Neural progenitor cell (in vitro differentiated cells): ENCODE measurements around the gene INPP4B. TPM values are rescaled to one million over a fixed set of nuclear protein-coding genes. Genes with fewer than 3 reads are reported as not detected.

ENCODE experiments used
- DNase-seq: peaks from one replicate; pipeline ENCODE4 v3.0.0-alpha.2; 2016; ENCODE audit warnings: low spot score
- H2AFZ ChIP-seq: fragments of 200-600 bp; sonication (generic); replicated peaks from 2 replicates; pipeline ENCODE4 v1.6.1; 2016; ENCODE audit warnings: antibody characterized with exemption
- H3F3A ChIP-seq: fragments of 200-600 bp; sonication (generic); 2 replicates; pipeline ENCODE4 v1.6.1; 2016; ENCODE audit warnings: antibody characterized with exemption, low read depth
- H3K27ac ChIP-seq: fragments of 200-600 bp; sonication (generic); 2 replicates; pipeline ENCODE4 v1.5.1; 2016; ENCODE audit warnings: mild to moderate bottlenecking
- H3K27me3 ChIP-seq: fragments of 200-600 bp; sonication (generic); 2 replicates; pipeline ENCODE4 v1.6.1; 2016; ENCODE audit warnings: mild to moderate bottlenecking, moderate library complexity
- H3K36me3 ChIP-seq: fragments of 200-600 bp; sonication (generic); 2 replicates; pipeline ENCODE4 v1.5.1; 2016
- H3K4me1 ChIP-seq: fragments of 200-600 bp; sonication (generic); 2 replicates; pipeline ENCODE4 v1.6.1; 2016; ENCODE audit warnings: mixed run types
- H3K4me2 ChIP-seq: fragments of 200-600 bp; sonication (generic); 2 replicates; pipeline ENCODE4 v1.6.1; 2016
- H3K4me3 ChIP-seq: fragments of 200-600 bp; sonication (generic); 2 replicates; pipeline ENCODE4 v1.5.1; 2016
- H3K79me2 ChIP-seq: fragments of 200-600 bp; sonication (generic); 2 replicates; pipeline ENCODE4 v1.6.1; 2016; ENCODE audit warnings: low read depth
- H3K9ac ChIP-seq: fragments of 200-600 bp; sonication (generic); 2 replicates; pipeline ENCODE4 v1.6.1; 2016
- H3K9me3 ChIP-seq: fragments of 200-600 bp; sonication (generic); 2 replicates; pipeline ENCODE4 v1.5.1; 2016; ENCODE audit warnings: low read depth
- H4K20me1 ChIP-seq: fragments of 200-600 bp; sonication (generic); 2 replicates; pipeline ENCODE4 v1.6.1; 2016; ENCODE audit warnings: low read depth
- H3K27ac Mint-ChIP-seq: 3 replicates; pipeline ENCODE4 v1.8.0; 2021; ENCODE audit warnings: mixed read lengths
- H3K27me3 Mint-ChIP-seq: 2 replicates; pipeline ENCODE4 v1.8.0; 2022; ENCODE audit warnings: low read depth, mild to moderate bottlenecking, inconsistent platforms, moderate library complexity, mixed read lengths; ENCODE audit not compliant: insufficient read depth
- H3K36me3 Mint-ChIP-seq: 3 replicates; pipeline ENCODE4 v1.8.0; 2021; ENCODE audit warnings: mixed read lengths
- H3K4me1 Mint-ChIP-seq: 3 replicates; pipeline ENCODE4 v1.8.0; 2021; ENCODE audit warnings: mixed read lengths
- H3K4me3 Mint-ChIP-seq: 3 replicates; pipeline ENCODE4 v1.8.0; 2021; ENCODE audit warnings: mild to moderate bottlenecking, moderate library complexity, mixed read lengths
- H3K9me3 Mint-ChIP-seq: 3 replicates; pipeline ENCODE4 v1.8.0; 2020; ENCODE audit warnings: mixed read lengths
- CTCF ChIP-seq: fragments of 200-600 bp; sonication (generic); IDR thresholded peaks from 2 replicates; pipeline ENCODE4 v1.5.1; 2017; ENCODE audit warnings: antibody characterized with exemption, mild to moderate bottlenecking
- EZH2 ChIP-seq: fragments of 200-600 bp; sonication (generic); IDR thresholded peaks from 2 replicates; pipeline ENCODE4 v1.6.1; 2017; ENCODE audit warnings: antibody characterized with exemption, mild to moderate bottlenecking, moderate library complexity
- EZH2phosphoT487 ChIP-seq: fragments of 200-600 bp; sonication (generic); IDR thresholded peaks from 2 replicates; pipeline ENCODE4 v1.6.1; 2017; ENCODE audit warnings: antibody characterized with exemption
- total RNA-seq: library from RNA; depleted of rRNA; stranded (reverse); fragments of >200 nt; gene quantifications from 2 replicates; pipeline ENCODE4 v1.2.3, GENCODE V29; 2015; ENCODE audit warnings: low replicate concordance

The INPP4B gene
- total RNA-seq, 1 donor from 2014 or later, result 1.3 TPM

DNA sequence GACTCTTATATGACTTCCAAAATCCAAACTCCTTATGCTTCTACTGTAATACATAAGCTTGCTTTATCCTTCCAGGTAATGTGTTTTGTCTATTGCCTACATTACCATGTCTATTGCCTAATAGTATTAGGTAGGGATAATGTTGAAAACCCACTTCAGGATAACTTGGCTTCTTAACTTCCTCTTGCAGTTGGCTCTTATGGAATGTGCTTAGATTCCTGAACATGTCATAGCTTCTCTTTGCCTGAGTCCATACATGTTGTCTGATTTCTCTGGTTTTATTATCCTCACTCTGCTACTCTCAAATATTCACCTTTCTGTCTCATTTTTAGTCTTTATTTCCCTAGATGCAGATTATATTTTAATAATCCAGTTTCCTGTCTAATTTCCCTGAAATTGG, 609.8 kb downstream of the INPP4B start:
- TF ChIP-seq CTCF, result no peak
- no peak for TF ChIP-seq EZH2
- Mint-ChIP-seq H3K9me3 (no peaks in the 10 kb centered on the region), H3K4me1 (no peaks in the 10 kb centered on the region), H3K36me3 (no peaks in the 10 kb centered on the region), H3K27me3 (no peaks in the 10 kb centered on the region), H3K27ac (no peak overlapping the region), H3K4me3 (no peak overlapping the region)
- Histone ChIP-seq H3K4me3 (no peak overlapping the region), H3K27me3 (no peaks in the 10 kb centered on the region), H3K27ac (no peak overlapping the region), H3K79me2 (no peaks in the 10 kb centered on the region), H4K20me1 (no peaks in the 10 kb centered on the region), H3K9ac (no peak overlapping the region), H3F3A (no peaks in the 10 kb centered on the region), H3K4me1 (no peaks in the 10 kb centered on the region), H3K36me3 (no peaks in the 10 kb centered on the region), H3K4me2 (no peak overlapping the region), H3K9me3 (no peaks in the 10 kb centered on the region), H2AFZ (no peak overlapping the region)
- no peak for DNase-seq

- H3K4me2 ChIP-seq, result no peak overlapping the region
- H3K9me3 Mint-ChIP-seq, result no peaks in the 10 kb centered on the region
- no peak for DNase-seq
- no peak overlapping the region for H3K4me3 ChIP-seq
- no peak overlapping the region for H3K27ac Mint-ChIP-seq
- no peaks in the 10 kb centered on the region for H3K4me1 ChIP-seq
- H3K4me1 Mint-ChIP-seq, result no peaks in the 10 kb centered on the region
- no peaks in the 10 kb centered on the region for H4K20me1 ChIP-seq
- H3F3A ChIP-seq, result no peaks in the 10 kb centered on the region
- TF ChIP-seq EZH2phosphoT487 (no peak), CTCF (no peak), EZH2 (no peak)
- no peaks in the 10 kb centered on the region for H3K9me3 ChIP-seq
- H3K4me3 Mint-ChIP-seq, result no peak overlapping the region
- H3K27me3 ChIP-seq, result no peaks in the 10 kb centered on the region
- H2AFZ ChIP-seq, result no peak overlapping the region
- no peaks in the 10 kb centered on the region for H3K36me3 ChIP-seq
- no peaks in the 10 kb centered on the region for H3K36me3 Mint-ChIP-seq
- no peak overlapping the region for H3K27ac ChIP-seq
- no peak overlapping the region for H3K9ac ChIP-seq
- H3K27me3 Mint-ChIP-seq, result no peaks in the 10 kb centered on the region
- no peaks in the 10 kb centered on the region for H3K79me2 ChIP-seq
Observed at GRCh38 chr4:142231787-142232186, 614.3 kb downstream of the INPP4B start.

- peak; percentile 21 for TF ChIP-seq CTCF
- TF ChIP-seq EZH2, result no peak
- no peak for TF ChIP-seq EZH2phosphoT487
- H3K9me3 Mint-ChIP-seq, result no peaks in the 10 kb centered on the region
- no peaks in the 10 kb centered on the region for H3K79me2 ChIP-seq
- no peak overlapping the region for H3K4me3 ChIP-seq
- no peak overlapping the region for H3K27ac Mint-ChIP-seq
- DNase-seq, result no peak
- H3K9ac ChIP-seq, result no peak overlapping the region
- H3K4me1 Mint-ChIP-seq, result no peaks in the 10 kb centered on the region
- H3K4me1 ChIP-seq, result no peaks in the 10 kb centered on the region
- H3K4me2 ChIP-seq, result no peak overlapping the region
- no peaks in the 10 kb centered on the region for H3K36me3 Mint-ChIP-seq
- H3K4me3 Mint-ChIP-seq, result no peak overlapping the region
- H3K9me3 ChIP-seq, result no peaks in the 10 kb centered on the region
- no peaks in the 10 kb centered on the region for H3F3A ChIP-seq
- H3K27me3 Mint-ChIP-seq, result no peaks in the 10 kb centered on the region
- no peaks in the 10 kb centered on the region for H3K36me3 ChIP-seq
- H3K27ac ChIP-seq, result no peak overlapping the region
- no peak overlapping the region for H2AFZ ChIP-seq
- H4K20me1 ChIP-seq, result no peaks in the 10 kb centered on the region
- no peaks in the 10 kb centered on the region for H3K27me3 ChIP-seq
Observed at GRCh38 chr4:142230991-142231390, 615.1 kb downstream of the INPP4B start.

GRCh38 chr4:142226014-142226413, 620.1 kb downstream of the INPP4B start:
- Histone ChIP-seq H3K79me2 (no peaks in the 10 kb centered on the region), H3K27ac (no peak overlapping the region), H3K4me3 (no peak overlapping the region), H3K27me3 (no peaks in the 10 kb centered on the region), H3K4me1 (no peaks in the 10 kb centered on the region), H2AFZ (no peak overlapping the region), H3F3A (no peaks in the 10 kb centered on the region), H3K9me3 (no peaks in the 10 kb centered on the region), H3K4me2 (no peak overlapping the region), H3K9ac (no peak overlapping the region), H3K36me3 (no peaks in the 10 kb centered on the region), H4K20me1 (no peaks in the 10 kb centered on the region)
- DNase-seq, result no peak
- Mint-ChIP-seq H3K36me3 (no peaks in the 10 kb centered on the region), H3K27me3 (no peaks in the 10 kb centered on the region), H3K9me3 (no peaks in the 10 kb centered on the region), H3K4me3 (no peak overlapping the region), H3K27ac (no peak overlapping the region), H3K4me1 (no peaks in the 10 kb centered on the region)
- TF ChIP-seq CTCF (no peak), EZH2 (no peak), EZH2phosphoT487 (no peak)
